ENCODE data around the gene HEPN1. TPM values are rescaled to one million over a fixed set of nuclear protein-coding genes. Genes with fewer than 3 reads are reported as not detected.

The HEPN1 gene
- total RNA-seq, 1 experiment from 2014 or later, result not detected

DNA sequence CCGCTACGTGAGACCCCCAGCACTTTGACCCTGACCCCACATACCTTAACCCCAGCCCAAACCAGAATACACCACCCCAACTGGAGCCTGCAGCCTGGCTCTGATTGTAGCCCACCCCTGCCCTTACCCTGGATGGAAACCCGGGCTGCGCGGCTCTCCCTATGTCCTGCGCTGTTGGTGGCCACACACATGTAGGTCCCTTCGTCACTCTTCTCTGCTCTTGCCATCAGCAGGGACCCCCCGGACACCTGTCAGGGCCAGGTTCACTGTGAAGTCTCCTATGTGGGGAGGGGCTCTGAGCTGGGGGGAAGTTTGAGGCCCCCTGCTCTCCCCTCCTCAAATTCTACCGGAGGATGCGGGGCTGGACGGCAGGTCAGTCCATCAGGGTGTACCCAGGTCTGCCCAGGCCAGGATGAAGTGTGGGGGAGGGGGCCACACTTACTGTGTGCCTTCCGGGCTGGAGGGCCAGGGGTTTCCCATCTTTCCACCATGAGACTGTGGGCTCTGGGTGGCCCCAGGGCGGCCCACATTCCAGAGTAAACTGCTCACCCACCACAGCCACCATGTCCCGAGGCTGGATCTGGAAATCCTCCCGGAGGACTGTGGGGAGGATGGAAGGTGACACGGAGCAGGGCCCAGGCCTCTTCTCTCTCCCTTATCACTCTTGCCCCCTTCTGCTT is 22.8 kb upstream of the HEPN1 start (continued):
- TF ChIP-seq, protein P1, sequence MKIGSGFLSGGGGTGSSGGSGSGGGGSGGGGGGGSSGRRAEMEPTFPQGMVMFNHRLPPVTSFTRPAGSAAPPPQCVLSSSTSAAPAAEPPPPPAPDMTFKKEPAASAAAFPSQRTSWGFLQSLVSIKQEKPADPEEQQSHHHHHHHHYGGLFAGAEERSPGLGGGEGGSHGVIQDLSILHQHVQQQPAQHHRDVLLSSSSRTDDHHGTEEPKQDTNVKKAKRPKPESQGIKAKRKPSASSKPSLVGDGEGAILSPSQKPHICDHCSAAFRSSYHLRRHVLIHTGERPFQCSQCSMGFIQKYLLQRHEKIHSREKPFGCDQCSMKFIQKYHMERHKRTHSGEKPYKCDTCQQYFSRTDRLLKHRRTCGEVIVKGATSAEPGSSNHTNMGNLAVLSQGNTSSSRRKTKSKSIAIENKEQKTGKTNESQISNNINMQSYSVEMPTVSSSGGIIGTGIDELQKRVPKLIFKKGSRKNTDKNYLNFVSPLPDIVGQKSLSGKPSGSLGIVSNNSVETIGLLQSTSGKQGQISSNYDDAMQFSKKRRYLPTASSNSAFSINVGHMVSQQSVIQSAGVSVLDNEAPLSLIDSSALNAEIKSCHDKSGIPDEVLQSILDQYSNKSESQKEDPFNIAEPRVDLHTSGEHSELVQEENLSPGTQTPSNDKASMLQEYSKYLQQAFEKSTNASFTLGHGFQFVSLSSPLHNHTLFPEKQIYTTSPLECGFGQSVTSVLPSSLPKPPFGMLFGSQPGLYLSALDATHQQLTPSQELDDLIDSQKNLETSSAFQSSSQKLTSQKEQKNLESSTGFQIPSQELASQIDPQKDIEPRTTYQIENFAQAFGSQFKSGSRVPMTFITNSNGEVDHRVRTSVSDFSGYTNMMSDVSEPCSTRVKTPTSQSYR (CRISPR knock-in tag; IDR thresholded peaks at IDR 0.05), result no peak

DNA sequence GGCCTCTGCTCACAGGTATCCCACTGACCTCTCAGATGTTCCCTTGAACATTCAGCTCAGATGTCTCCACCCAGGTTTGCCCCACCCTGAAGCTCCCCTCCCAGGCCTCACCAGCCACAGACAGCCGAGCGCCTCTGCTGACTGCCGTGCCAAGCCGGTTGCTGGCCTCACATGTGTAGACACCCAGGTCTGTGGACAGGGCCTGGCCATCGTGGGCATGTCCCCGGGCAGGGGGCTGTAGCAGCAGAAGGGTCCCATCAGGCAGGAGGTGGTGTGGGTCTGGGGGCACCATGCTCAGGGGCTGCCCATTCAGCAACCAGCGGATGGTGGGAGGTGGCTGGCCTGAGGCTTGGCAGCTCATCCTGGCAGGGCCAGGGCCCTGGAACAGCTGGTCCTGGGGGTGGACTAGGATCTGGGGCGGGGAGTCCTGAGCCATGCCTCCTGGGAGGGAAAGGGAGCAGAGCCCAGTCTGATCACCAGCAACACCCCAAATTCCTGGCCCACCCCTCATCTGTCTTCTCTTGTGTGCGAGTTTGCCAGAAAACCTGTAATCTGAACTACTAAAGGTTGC is 22.1 kb upstream of the HEPN1 start:
- Mint-ChIP-seq H3K27me3 (ENCODE audit: low read depth) (peaks cover 22% of the 10 kb centered on the region), H3K36me3 (no peaks in the 10 kb centered on the region), H3K9me3 (no peaks in the 10 kb centered on the region), H3K4me1 (peaks cover 25% of the 10 kb centered on the region), H3K27ac (no peak overlapping the region), H3K4me3 (no peak overlapping the region)
- DNase-seq (ENCODE audit: low spot score), result no peak
- POLR2A ChIA-PET, result no interaction called here
- CTCF ChIA-PET, result interaction anchor here (1.2 to 3.6 kb wide), 4 partner anchors 21 to 57 kb away, joined by 3 to 30 read pairs (median 6); partner anchors contain the start of gene CCDC15
- no peak for TF ChIP-seq RORB (CRISPR knock-in tag; IDR thresholded peaks at IDR 0.05)
- no peak for TF ChIP-seq MXD4 (CRISPR knock-in tag; IDR thresholded peaks at IDR 0.05; ENCODE audit: borderline replicate concordance)
- no peak for TF ChIP-seq CTCF (IDR thresholded peaks at IDR 0.05)
- no peak for TF ChIP-seq ZNF121 (CRISPR knock-in tag; IDR thresholded peaks at IDR 0.05)
- no peak for TF ChIP-seq SMAD4 (CRISPR knock-in tag; IDR thresholded peaks at IDR 0.05)
- TF ChIP-seq PRRX2 (CRISPR knock-in tag; IDR thresholded peaks at IDR 0.05), result no peak
- TF ChIP-seq, protein P2, sequence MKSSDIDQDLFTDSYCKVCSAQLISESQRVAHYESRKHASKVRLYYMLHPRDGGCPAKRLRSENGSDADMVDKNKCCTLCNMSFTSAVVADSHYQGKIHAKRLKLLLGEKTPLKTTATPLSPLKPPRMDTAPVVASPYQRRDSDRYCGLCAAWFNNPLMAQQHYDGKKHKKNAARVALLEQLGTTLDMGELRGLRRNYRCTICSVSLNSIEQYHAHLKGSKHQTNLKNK (CRISPR knock-in tag; IDR thresholded peaks at IDR 0.05), result no peak
- TF ChIP-seq, protein P3, sequence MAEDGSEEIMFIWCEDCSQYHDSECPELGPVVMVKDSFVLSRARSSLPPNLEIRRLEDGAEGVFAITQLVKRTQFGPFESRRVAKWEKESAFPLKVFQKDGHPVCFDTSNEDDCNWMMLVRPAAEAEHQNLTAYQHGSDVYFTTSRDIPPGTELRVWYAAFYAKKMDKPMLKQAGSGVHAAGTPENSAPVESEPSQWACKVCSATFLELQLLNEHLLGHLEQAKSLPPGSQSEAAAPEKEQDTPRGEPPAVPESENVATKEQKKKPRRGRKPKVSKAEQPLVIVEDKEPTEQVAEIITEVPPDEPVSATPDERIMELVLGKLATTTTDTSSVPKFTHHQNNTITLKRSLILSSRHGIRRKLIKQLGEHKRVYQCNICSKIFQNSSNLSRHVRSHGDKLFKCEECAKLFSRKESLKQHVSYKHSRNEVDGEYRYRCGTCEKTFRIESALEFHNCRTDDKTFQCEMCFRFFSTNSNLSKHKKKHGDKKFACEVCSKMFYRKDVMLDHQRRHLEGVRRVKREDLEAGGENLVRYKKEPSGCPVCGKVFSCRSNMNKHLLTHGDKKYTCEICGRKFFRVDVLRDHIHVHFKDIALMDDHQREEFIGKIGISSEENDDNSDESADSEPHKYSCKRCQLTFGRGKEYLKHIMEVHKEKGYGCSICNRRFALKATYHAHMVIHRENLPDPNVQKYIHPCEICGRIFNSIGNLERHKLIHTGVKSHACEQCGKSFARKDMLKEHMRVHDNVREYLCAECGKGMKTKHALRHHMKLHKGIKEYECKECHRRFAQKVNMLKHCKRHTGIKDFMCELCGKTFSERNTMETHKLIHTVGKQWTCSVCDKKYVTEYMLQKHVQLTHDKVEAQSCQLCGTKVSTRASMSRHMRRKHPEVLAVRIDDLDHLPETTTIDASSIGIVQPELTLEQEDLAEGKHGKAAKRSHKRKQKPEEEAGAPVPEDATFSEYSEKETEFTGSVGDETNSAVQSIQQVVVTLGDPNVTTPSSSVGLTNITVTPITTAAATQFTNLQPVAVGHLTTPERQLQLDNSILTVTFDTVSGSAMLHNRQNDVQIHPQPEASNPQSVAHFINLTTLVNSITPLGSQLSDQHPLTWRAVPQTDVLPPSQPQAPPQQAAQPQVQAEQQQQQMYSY (CRISPR knock-in tag; IDR thresholded peaks at IDR 0.05), result no peak
- TF ChIP-seq ESRRA (CRISPR knock-in tag; IDR thresholded peaks at IDR 0.05; ENCODE audit: borderline replicate concordance), result no peak
- TF ChIP-seq, protein P4, sequence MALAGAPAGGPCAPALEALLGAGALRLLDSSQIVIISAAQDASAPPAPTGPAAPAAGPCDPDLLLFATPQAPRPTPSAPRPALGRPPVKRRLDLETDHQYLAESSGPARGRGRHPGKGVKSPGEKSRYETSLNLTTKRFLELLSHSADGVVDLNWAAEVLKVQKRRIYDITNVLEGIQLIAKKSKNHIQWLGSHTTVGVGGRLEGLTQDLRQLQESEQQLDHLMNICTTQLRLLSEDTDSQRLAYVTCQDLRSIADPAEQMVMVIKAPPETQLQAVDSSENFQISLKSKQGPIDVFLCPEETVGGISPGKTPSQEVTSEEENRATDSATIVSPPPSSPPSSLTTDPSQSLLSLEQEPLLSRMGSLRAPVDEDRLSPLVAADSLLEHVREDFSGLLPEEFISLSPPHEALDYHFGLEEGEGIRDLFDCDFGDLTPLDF (CRISPR knock-in tag; IDR thresholded peaks at IDR 0.05), result no peak
- TF ChIP-seq TEAD4 (CRISPR knock-in tag; IDR thresholded peaks at IDR 0.05), result no peak
- TF ChIP-seq USF2 (CRISPR knock-in tag; IDR thresholded peaks at IDR 0.05), result no peak
- no peak for TF ChIP-seq ZNF219 (CRISPR knock-in tag; IDR thresholded peaks at IDR 0.05; ENCODE audit: borderline replicate concordance)
- no peak for TF ChIP-seq IRF2 (CRISPR knock-in tag; IDR thresholded peaks at IDR 0.05; ENCODE audit: borderline replicate concordance, low read depth)
- no peak for TF ChIP-seq NR2C2 (CRISPR knock-in tag; IDR thresholded peaks at IDR 0.05)
- no peak for ATAC-seq
